H1 (cell line): ENCODE measurements around the gene GIT1. TPM values are rescaled to one million over a fixed set of nuclear protein-coding genes. Genes with fewer than 3 reads are reported as not detected.

Source experiments
- CTCF ChIA-PET: fragments of 300-600 bp; sonication (Branson Sonifier 250); formaldehyde crosslinking; loops from one replicate; lab custom pipeline; 2021; ENCODE audit not compliant: partially characterized antibody; lab: Charles Lee
- POLR2A ChIA-PET: fragments of 300-600 bp; sonication (Branson Sonifier 250); formaldehyde crosslinking; loops from one replicate; lab custom pipeline; 2021; ENCODE audit warnings: inconsistent platforms; ENCODE audit not compliant: partially characterized antibody; lab: Charles Lee
- DNase-seq, 2 experiments: peaks; one replicate each; pipeline versions ENCODE4 v3.0.0 to v3.0.0-alpha.2; 2010 to 2022; ENCODE audit warnings: low spot score in 2 of 2, low read depth in 1 of 2, mixed read lengths in 1 of 2
- FAIRE-seq: peaks from 2 replicates; lab custom pipeline; 2011; peaks lifted over from hg19 to GRCh38; lab: Jason Lieb, UNC
- H2AFZ ChIP-seq: 2 replicates; pipeline ENCODE4 v1.8.1; 2012; ENCODE audit warnings: low read length, inconsistent platforms
- H2AK5ac ChIP-seq: 2 replicates; pipeline ENCODE4 v1.6.1; 2013; ENCODE audit warnings: low read depth, low read length
- H2BK120ac ChIP-seq: replicated peaks from 2 replicates; pipeline ENCODE3; 2013; ENCODE audit warnings: low read depth, low read length, inconsistent platforms
- H2BK12ac ChIP-seq: 2 replicates; pipeline ENCODE4 v1.6.1; 2013; ENCODE audit warnings: low read depth, low read length
- H2BK15ac ChIP-seq: 2 replicates; pipeline ENCODE4 v1.6.1; 2013; ENCODE audit warnings: low read length
- H2BK20ac ChIP-seq: 2 replicates; pipeline ENCODE4 v1.6.1; 2013; ENCODE audit warnings: low read length
- H2BK5ac ChIP-seq: 2 replicates; pipeline ENCODE4 v1.6.1; 2013; ENCODE audit warnings: low read depth, low read length
- H3K14ac ChIP-seq: 2 replicates; pipeline ENCODE4 v1.6.1; 2013; ENCODE audit warnings: inconsistent platforms; ENCODE audit not compliant: insufficient read length
- H3K18ac ChIP-seq: 2 replicates; pipeline ENCODE4 v1.6.1; 2013; ENCODE audit warnings: low read length; ENCODE audit errors: extremely low read depth
- H3K23ac ChIP-seq: 2 replicates; pipeline ENCODE4 v1.6.1; 2013; ENCODE audit warnings: inconsistent platforms; ENCODE audit not compliant: insufficient read length
- H3K23me2 ChIP-seq: 2 replicates; pipeline ENCODE4 v1.6.1; 2013; ENCODE audit warnings: low read depth, low read length
- H3K27ac ChIP-seq: 2 replicates; pipeline ENCODE4 v1.6.1; 2011; ENCODE audit warnings: low read depth, low read length, inconsistent platforms
- H3K27me3 ChIP-seq, 4 experiments: replicated peaks in 1 of 4; 1 replicate in 1 of 4; 2 replicates in 3 of 4; pipeline versions ENCODE4 v1.6.1 to v1.8.1; 2011 to 2013; ENCODE audit warnings: low read length in 3 of 4, mild to moderate bottlenecking in 3 of 4, inconsistent platforms in 2 of 4, mixed read lengths in 2 of 4, moderate library complexity in 1 of 4; ENCODE audit not compliant: control insufficient read depth in 3 of 4, insufficient read depth in 3 of 4; ENCODE audit errors: extremely low read depth in 1 of 4
- H3K36me3 ChIP-seq, 4 experiments: 2 replicates each; pipeline versions ENCODE4 v1.6.1 to v1.8.1; 2011 to 2013; ENCODE audit warnings: mild to moderate bottlenecking in 4 of 4, low read length in 3 of 4, moderate library complexity in 2 of 4, control low read depth in 1 of 4, inconsistent platforms in 1 of 4; ENCODE audit not compliant: insufficient read depth in 4 of 4, control insufficient read depth in 2 of 4
- H3K4ac ChIP-seq: replicated peaks from 2 replicates; pipeline ENCODE3; 2013; ENCODE audit warnings: low read length, low read depth, mixed read lengths, inconsistent platforms; ENCODE audit not compliant: insufficient read length
- H3K4me1 ChIP-seq, 4 experiments: replicated peaks in 1 of 4; 1 replicate in 1 of 4; 2 replicates in 3 of 4; pipeline versions ENCODE4 v1.6.1 to v1.8.1; 2011 to 2013; ENCODE audit warnings: low read length in 3 of 4, inconsistent platforms in 2 of 4, mixed read lengths in 1 of 4; ENCODE audit not compliant: insufficient read depth in 4 of 4, control insufficient read depth in 3 of 4
- H3K4me2 ChIP-seq, 2 experiments: 2 replicates each; pipeline versions ENCODE4 v1.6.1 to v1.8.1; 2011 to 2013; ENCODE audit warnings: low read depth in 2 of 2, low read length in 2 of 2, control low read depth in 1 of 2, inconsistent platforms in 1 of 2, mild to moderate bottlenecking in 1 of 2; ENCODE audit not compliant: insufficient read depth in 1 of 2
- H3K4me3 ChIP-seq, 4 experiments: fragments of 200-600, 300-600 bp in 1 of 4; sonication (generic), shearing (Covaris generic), sonication (Bioruptor Twin) in 1 of 4; 2 replicates each; pipeline versions ENCODE4 v1.5.1 to v1.8.1; 2011 to 2016; ENCODE audit warnings: low read length in 4 of 4, low read depth in 3 of 4, control low read depth in 2 of 4, inconsistent platforms in 2 of 4, mild to moderate bottlenecking in 2 of 4, mixed read lengths in 1 of 4, moderate library complexity in 1 of 4; ENCODE audit not compliant: insufficient read depth in 2 of 4; ENCODE audit errors: extremely low read depth in 1 of 4
- H3K56ac ChIP-seq: replicated peaks from 2 replicates; pipeline ENCODE3; 2013; ENCODE audit warnings: low read depth, mild to moderate bottlenecking, mixed read lengths, low read length, inconsistent platforms; ENCODE audit not compliant: insufficient read length
- H3K79me1 ChIP-seq: 2 replicates; pipeline ENCODE4 v1.6.1; 2013; ENCODE audit warnings: low read depth, low read length, control low read depth
- H3K79me2 ChIP-seq, 2 experiments: 2 replicates each; pipeline versions ENCODE4 v1.6.1 to v1.8.1; 2012 to 2013; ENCODE audit warnings: low read length in 2 of 2, mild to moderate bottlenecking in 2 of 2, inconsistent platforms in 1 of 2; ENCODE audit not compliant: insufficient read depth in 2 of 2, control insufficient read depth in 1 of 2
- H3K9ac ChIP-seq, 4 experiments: replicated peaks in 1 of 4; 1 replicate in 1 of 4; 2 replicates in 3 of 4; pipeline versions ENCODE4 v1.6.1 to v1.8.1; 2011 to 2013; ENCODE audit warnings: low read depth in 3 of 4, low read length in 3 of 4, control low read depth in 2 of 4, mild to moderate bottlenecking in 2 of 4, moderate library complexity in 2 of 4, inconsistent platforms in 1 of 4; ENCODE audit errors: extremely low read depth in 1 of 4
- H3K9me3 ChIP-seq, 2 experiments: 2 replicates each; pipeline versions ENCODE4 v1.6.1 to v1.8.1; 2012 to 2013; ENCODE audit warnings: mild to moderate bottlenecking in 2 of 2, moderate library complexity in 2 of 2, control low read depth in 1 of 2, inconsistent platforms in 1 of 2, low read depth in 1 of 2, low read length in 1 of 2, mixed read lengths in 1 of 2; ENCODE audit not compliant: insufficient read depth in 2 of 2
- H4K20me1 ChIP-seq, 2 experiments: replicated peaks in 1 of 2; 2 replicates each; pipeline versions ENCODE3 to v1.8.1; 2011 to 2013; ENCODE audit warnings: inconsistent platforms in 2 of 2, low read length in 2 of 2, mild to moderate bottlenecking in 1 of 2; ENCODE audit not compliant: insufficient read depth in 2 of 2, control insufficient read depth in 1 of 2
- H4K5ac ChIP-seq: 2 replicates; pipeline ENCODE4 v1.6.1; 2013; ENCODE audit warnings: low read length, low read depth, mixed read lengths, inconsistent platforms; ENCODE audit not compliant: insufficient read length
- H4K8ac ChIP-seq: 2 replicates; pipeline ENCODE4 v1.8.0; 2013; ENCODE audit warnings: mild to moderate bottlenecking, moderate library complexity, low read length, inconsistent platforms; ENCODE audit not compliant: insufficient read depth; ENCODE audit errors: extremely low read depth
- H4K91ac ChIP-seq: replicated peaks from 2 replicates; pipeline ENCODE3; 2013; ENCODE audit warnings: low read length, mixed read lengths, inconsistent platforms; ENCODE audit not compliant: insufficient read length
- BRCA1 ChIP-seq: IDR thresholded peaks from 2 replicates; pipeline ENCODE4 v1.6.1; 2012; ENCODE audit warnings: low read depth, low read length, improper control_type of control experiment
- E2F6 ChIP-seq: IDR thresholded peaks from 2 replicates; pipeline ENCODE4 v1.6.1; 2012; ENCODE audit warnings: inconsistent platforms
- EGR1 ChIP-seq: IDR thresholded peaks from 2 replicates; pipeline ENCODE4 v1.6.1; 2011; ENCODE audit warnings: low read depth, low read length, borderline replicate concordance
- EP300 ChIP-seq, 2 experiments: IDR thresholded peaks; 1 replicate in 1 of 2; 2 replicates in 1 of 2; pipeline ENCODE4 v1.6.1; 2011 to 2012; ENCODE audit warnings: low read depth in 2 of 2, low read length in 2 of 2, mild to moderate bottlenecking in 2 of 2, borderline replicate concordance in 1 of 2, inconsistent platforms in 1 of 2, moderate library complexity in 1 of 2
- FOSL1 ChIP-seq: IDR thresholded peaks from 2 replicates; pipeline ENCODE4 v1.6.1; 2011; ENCODE audit warnings: mild to moderate bottlenecking, low read depth, low read length, moderate library complexity; ENCODE audit not compliant: insufficient read depth
- SP4 ChIP-seq: IDR thresholded peaks from 2 replicates; pipeline ENCODE4 v1.6.1; 2012; ENCODE audit warnings: low read length, inconsistent platforms
- YY1 ChIP-seq: IDR thresholded peaks from 2 replicates; pipeline ENCODE4 v1.6.1; 2011; ENCODE audit warnings: low read depth, mild to moderate bottlenecking, low read length
- WGBS, 2 experiments: shearing (Covaris generic) in 1 of 2; methylation state at CpG; one replicate each; pipeline versions ENCODE4 v1.1.6 to v1.1.7; 2013 to 2015; ENCODE audit warnings: low lambda C conversion rate in 2 of 2, mixed read lengths in 2 of 2, inconsistent platforms in 1 of 2, low coverage in 1 of 2, missing lambda C conversion rate in 1 of 2; ENCODE audit not compliant: insufficient replicate concordance in 2 of 2, insufficient coverage in 1 of 2, insufficient read length in 1 of 2; ENCODE audit errors: extremely low coverage in 1 of 2, missing lambda C conversion rate in 1 of 2; 5-methylcytosine and 5-hydroxymethylcytosine counted together
- polyA plus RNA-seq, 7 experiments: library from polyadenylated mRNA; depleted of rRNA in 3 of 7; stranded (reverse) in 5 of 7; unstranded in 2 of 7; fragments of >200 nt in 5 of 7; fragments of 200-250 nt in 2 of 7; gene quantifications; 1 replicate in 5 of 7; 2 replicates in 1 of 7; 4 replicates in 1 of 7; pipeline versions ENCODE4 v1.2.1 to v1.2.3, GENCODE V29; 2011 to 2013; ENCODE audit warnings: missing spikeins in 2 of 7, mixed read lengths in 2 of 7
- total RNA-seq: library from RNA; stranded (reverse); fragmentation: NEBNext Ultra II Directional; extraction: Animal tissue kit (Norgen Biotek cat#: 25700); gene quantifications from 2 replicates; pipeline ENCODE4 v1.2.1, GENCODE V29; 2021

The GIT1 gene
- total and polyA plus RNA-seq, 2 of the 8 experiments (the other 6 are each of a cell fraction or from before 2014, with no cell fraction given) = 62.4 to 63.0 TPM

GRCh38 chr17:29533976-29534375 is 55.5 kb downstream of the GIT1 start:
- H3K27ac ChIP-seq = no peak overlapping the region
- H2BK120ac ChIP-seq = no peak overlapping the region
- H3K79me2 ChIP-seq = no peaks in the 10 kb centered on the region
- ChIA-PET CTCF (interaction anchor here (0.7 to 1.5 kb wide), 5 partner anchors 12 to 399 kb away, joined by 3 to 7 read pairs (median 3); no protein-coding TSS in a partner anchor), POLR2A (interaction anchor here (1.2 kb wide), 1 partner anchor 19 kb away, joined by 3 read pairs; no protein-coding TSS in a partner anchor)
- no peaks in the 10 kb centered on the region for H3K79me1 ChIP-seq
- H3K14ac ChIP-seq = no peak overlapping the region
- no peak overlapping the region for H2BK20ac ChIP-seq
- H3K4me1 ChIP-seq = no peaks in the 10 kb centered on the region
- no peaks in the 10 kb centered on the region for H4K20me1 ChIP-seq
- H3K18ac ChIP-seq = no peak overlapping the region
- H3K4me3 ChIP-seq = no peak overlapping the region
- H3K36me3 ChIP-seq = peaks cover 5 to 56% (median 30%) of the 10 kb centered on the region in 4 experiments; a peak in 6 of 8 replicates
- H2AFZ ChIP-seq = no peak overlapping the region
- FAIRE-seq (no peak), DNase-seq (no peak)
- no peak overlapping the region for H3K4me2 ChIP-seq
- H4K8ac ChIP-seq = no peak overlapping the region; the same call in 1 of the 2 replicates
- peaks cover 0 to 5% of the 10 kb centered on the region in 2 experiments; a peak in 1 of 4 replicates for H3K9me3 ChIP-seq
- no peak overlapping the region for H4K5ac ChIP-seq
- no peak overlapping the region for H2AK5ac ChIP-seq
- no peak overlapping the region for H4K91ac ChIP-seq
- no peaks in the 10 kb centered on the region for H3K27me3 ChIP-seq
- no peak overlapping the region for H3K23ac ChIP-seq
- WGBS, 2 experiments = 96% methylated on average over 8 of the region's 8 CpGs; no CpG with 5 or more reads in 1 of the 2 experiments
- no peak overlapping the region for H3K56ac ChIP-seq
- H3K9ac ChIP-seq = no peak overlapping the region
- no peak overlapping the region for H2BK5ac ChIP-seq
- no peaks in the 10 kb centered on the region for H3K23me2 ChIP-seq
- no peak for TF ChIP-seq EGR1
- no peak for TF ChIP-seq E2F6
- no peak for TF ChIP-seq SP4
- TF ChIP-seq BRCA1 = no peak
- TF ChIP-seq FOSL1 = no peak
- no peak for TF ChIP-seq YY1
- TF ChIP-seq EP300 (IDR thresholded peaks at IDR 0.05; ENCODE audit: borderline replicate concordance in 1 of 2, low read depth in 2 of 2, low read length in 2 of 2) = no peak
- no peak overlapping the region for H2BK12ac ChIP-seq
- no peak overlapping the region for H2BK15ac ChIP-seq
- H3K4ac ChIP-seq = no peak overlapping the region
